RCC 7860 (cell line): ENCODE results near the gene PRAMEF33.
"Not testable (repeated sequence)": the region's sequence is repeated elsewhere in the genome, so short reads cannot be mapped to it uniquely, and the experiment has no call there.

Experiments used
- DNase-seq: peaks from one replicate; pipeline ENCODE4 v3.0.0-alpha.2; 2015; ENCODE audit warnings: low spot score
- FAIRE-seq: peaks from 2 replicates; lab custom pipeline; 2012; peaks lifted over from hg19 to GRCh38; lab: Jason Lieb, UNC

Gene PRAMEF33, protein sequence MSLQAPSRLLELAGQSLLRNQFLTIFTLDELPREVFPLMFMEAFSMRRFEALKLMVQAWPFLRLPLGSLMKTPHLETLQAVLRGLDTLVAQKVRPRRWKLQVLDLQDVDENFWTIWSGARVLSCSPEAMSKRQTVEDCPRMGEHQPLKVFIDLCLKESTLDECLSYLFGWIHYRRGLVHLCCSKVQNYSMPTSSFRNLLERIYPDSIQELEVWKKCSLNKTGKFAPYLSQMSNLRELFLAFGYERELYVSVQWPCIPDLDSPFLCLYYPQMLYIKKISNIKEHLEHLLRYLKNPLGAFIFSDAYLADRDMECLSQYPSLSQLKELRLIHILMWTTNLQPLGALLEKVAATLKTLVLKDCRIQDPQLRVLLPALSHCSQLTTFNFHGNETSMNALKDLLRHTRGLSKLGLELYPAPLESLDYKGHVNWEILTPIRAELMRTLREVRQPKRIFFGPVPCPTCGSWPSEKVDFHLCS

DNA sequence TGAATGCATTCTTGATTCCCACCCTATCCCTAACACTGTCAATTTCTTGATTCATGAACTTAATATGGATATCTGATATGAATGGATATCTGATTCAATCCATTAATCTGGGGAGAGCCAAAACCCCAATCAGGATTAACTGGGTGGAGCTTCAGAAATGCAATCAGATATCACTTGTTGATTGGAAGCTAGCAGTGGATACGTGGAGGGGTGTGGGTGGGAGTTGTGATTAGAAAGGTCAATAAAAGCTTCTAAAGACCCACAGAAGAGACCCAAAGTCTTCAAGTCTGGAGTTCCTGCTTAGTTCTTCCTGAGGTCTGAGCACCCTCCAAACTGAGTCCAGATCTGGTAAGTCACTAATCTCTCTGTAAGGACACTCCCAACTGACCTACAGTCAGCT, at the start of gene PRAMEF33:
Gene PRAMEF33 (plus strand): TSS at position 301 of the 400 bp plus-strand sequence. CDS start 2,416 bp downstream, outside the sequence.
- DNase-seq, FAIRE-seq: not testable (repeated sequence)

DNA sequence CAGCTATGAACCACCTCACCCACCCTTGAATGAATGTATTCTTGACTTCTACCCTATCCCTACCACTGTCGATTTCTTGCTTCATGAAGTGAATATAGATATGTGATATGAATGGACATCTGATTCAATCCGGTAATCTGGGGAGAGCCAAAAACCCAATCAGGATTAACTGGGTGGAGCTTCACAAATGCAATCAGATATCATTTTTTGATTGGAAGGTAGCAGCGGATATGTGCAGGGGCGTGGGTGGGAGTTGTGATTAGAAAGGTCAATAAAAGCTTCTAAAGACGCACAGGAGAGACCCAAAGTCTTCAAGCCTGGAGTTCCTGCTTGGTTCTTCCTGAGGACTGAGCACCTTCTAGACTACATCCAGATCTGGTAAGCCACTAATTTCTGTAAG, 49.4 kb upstream of the PRAMEF33 start, which contains the start of gene PRAMEF5:
Gene PRAMEF5 (plus strand): TSS at position 301 of the 400 bp plus-strand sequence. CDS start 5,071 bp downstream, outside the sequence.
- FAIRE-seq, DNase-seq: not testable (repeated sequence)

DNA sequence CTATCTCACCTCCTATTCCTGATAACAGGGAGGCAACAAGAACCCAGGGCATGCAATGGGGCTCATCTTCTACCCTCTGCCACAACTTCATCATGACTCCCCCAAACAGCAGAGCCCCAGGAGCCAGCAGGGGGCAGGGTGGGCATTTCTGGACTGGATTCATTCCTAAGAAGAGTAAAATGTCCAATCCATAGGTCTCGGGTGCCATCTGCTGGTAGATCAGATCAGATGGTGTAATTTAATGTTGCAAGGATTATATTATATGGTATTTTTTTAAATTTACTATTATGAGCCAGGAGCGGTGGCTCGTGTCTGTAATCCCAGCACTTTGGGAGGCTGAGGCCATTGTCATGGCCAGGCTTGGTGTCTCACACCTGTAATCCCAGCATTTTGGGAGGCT, 38.2 kb upstream of the PRAMEF33 start:
- DNase-seq: not testable (repeated sequence)
- peak; percentile 66 for FAIRE-seq

DNA sequence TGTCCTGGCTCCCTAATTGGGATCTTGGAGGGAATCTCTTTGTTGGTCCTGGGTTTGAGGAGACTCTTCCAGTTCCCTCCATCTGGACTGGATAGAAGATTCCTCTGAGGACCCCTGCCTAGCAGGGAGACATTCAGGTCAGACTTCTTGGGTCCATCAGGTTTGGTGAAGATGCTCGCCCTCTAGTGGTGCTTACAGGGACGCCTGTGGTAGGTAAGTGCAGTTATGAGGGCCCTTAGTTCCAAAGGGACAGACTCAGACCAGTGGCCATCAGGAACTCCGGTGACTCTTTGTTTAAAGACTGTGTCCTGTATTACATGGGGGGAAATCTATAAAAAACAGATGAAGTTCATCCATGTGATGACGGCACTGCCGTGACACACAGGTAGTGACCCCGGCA, 26.3 kb upstream of the PRAMEF33 start:
- FAIRE-seq: not testable (repeated sequence)
- peak; percentile 3 for DNase-seq

DNA sequence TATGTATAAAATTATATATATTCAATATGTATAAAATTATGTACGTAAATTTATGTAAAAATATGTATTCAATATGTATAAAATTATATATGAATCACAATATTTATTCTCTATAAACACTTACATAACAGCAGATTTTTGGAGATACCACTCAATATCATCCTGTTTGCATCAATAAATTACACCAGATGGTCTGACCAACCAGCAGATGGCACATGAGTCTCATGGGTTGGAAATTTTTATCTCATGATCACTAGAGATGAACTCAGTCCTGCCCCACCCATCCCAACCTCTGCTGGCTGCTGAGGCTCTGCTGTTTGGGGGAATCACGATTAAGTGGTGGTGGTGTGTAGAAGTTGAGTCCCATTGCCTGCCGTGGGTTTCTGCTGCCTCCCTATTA, 23.7 kb upstream of the PRAMEF33 start:
- FAIRE-seq: not testable (repeated sequence)
- peak; percentile 3 for DNase-seq

DNA sequence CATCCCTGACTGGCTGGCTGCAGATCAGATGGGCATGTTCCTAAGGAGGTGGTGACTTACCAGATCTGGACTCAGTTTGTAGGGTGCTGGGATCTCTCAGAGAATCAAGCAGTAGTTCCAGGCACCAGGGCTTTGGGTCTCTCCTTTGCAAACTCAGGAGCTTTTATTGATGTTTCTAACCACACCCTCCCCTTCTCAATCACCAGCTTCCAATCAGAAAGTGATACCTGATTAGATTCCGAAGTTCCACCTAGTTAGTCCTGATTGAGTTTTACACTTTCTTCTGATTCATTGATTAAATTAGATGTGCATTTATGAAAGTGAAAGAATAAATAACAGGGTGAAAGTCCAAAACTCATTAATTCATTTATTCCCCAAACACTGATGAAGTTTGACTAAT, 18.3 kb upstream of the PRAMEF33 start, which contains the start of gene PRAMEF8:
Gene PRAMEF8 (minus strand): TSS at position 101 of the 400 bp plus-strand sequence. CDS start 1,046 bp downstream, outside the sequence.
- not testable (repeated sequence) for DNase-seq, FAIRE-seq

DNA sequence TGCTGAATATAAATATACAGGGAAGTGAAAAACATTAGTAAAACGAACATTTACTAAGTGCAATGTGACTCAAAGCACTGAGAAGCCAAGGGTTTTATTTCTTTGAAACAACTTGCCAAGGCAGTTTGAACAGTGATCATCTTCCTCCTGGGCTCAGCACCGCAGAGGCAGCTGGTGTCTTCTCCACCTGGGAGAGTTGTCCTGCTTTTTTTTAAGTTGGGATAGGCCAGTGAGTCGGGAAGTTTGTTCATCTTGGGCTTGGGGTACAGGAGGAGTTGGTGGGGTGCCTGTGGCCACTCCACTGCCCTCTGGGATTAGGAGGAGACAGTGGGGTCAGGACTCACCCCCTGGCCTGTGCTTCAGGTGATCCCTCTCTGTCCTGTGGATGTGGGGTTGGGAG, 14.3 kb upstream of the PRAMEF33 start:
- FAIRE-seq, DNase-seq: not testable (repeated sequence)

DNA sequence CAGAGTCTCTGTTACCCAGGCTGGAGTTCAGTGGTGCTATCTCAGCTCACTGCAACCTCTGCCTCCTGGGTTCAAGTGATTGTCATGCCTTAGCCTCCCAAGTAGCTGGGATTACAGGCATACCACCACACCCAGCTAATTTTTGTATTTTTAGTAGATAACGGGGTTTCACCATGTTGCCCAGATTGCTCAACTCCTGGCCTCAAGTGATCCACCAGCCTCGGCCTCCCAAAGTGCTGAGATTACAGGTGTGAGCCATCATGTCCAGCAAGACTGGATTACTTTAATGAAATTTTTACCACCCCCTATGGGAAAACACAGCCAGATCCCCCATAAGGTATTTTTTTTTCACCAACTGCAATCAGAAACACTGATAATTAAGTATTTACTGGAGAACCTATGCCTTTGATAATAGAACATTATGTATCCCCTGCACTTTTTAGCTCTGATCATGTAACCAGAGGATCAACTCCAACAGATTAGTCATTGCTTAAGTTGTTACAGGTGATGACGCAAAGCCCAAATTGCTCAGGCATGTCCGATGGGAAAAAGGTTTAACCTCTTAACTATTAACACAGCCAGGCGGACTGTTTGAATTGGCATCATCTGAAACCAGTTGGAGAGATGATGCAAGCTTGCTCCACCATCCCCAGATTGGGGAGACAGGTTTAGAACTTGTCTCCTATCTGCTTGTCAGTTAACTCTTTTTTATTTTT, 6.0 kb upstream of the PRAMEF33 start:
- not testable (repeated sequence) for DNase-seq, FAIRE-seq

DNA sequence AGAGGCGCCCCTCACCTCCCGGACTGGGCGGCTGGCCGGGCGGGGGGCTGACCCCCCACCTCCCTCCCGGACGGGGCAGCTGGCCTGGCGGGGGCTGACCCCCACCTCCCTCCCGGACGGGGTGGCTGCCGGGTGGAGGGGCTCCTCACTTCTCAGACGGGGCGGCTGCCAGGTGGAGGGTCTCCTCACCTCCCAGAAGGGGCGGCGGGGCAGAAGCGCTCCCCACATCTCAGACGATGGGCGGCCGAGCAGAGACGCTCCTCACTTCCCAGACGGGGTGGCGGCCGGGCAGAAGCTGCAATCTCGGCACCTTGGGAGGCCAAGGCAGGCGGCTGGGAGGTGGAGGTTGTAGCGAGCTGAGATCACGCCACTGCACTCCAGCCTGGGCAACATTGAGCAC, 4.6 kb upstream of the PRAMEF33 start:
- FAIRE-seq: not testable (repeated sequence)

DNA sequence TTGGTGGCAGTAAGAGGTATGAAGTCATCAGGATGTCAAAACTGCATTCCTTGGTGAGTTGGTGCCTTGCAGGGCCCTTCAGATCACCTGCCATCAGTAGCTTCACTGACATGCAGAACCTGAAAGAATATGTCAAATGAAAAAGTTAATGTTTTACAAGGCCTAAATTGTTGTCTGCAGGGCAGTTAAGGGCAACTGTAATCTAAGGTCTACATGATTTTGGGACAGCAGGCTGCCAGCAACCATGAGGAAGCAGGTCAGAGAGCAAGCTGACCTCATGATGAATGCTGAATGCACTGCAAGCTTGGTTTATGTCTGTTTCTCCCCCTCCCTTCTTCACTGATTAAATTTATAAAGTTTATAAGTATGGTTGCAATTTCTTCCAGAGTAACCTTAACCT, 1.1 kb upstream of the PRAMEF33 start:
- not testable (repeated sequence) for FAIRE-seq, DNase-seq

More for the DNA sequence above, 4.6 kb upstream of the PRAMEF33 start:
- not testable (repeated sequence) for DNase-seq

DNA sequence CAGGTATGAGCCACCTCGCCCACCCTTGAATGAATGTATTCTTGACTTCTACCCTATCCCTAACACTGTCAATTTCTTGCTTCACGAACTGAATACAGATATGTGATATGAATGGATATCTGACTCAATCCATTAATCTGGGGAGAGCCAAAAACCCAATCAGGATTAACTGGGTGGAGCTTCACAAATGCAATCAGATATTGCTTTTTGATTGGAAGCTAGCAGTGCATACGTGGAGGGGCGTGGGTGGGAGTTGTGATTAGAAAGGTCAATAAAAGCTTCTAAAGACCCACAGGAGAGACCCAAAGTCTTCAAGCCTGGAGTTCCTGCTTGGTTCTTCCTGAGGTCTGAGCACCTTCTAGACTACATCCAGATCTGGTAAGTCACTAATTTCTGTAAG, 11.9 kb downstream of the PRAMEF33 start, which contains the start of gene PRAMEF15:
Gene PRAMEF15 (plus strand): TSS at position 301 of the 400 bp plus-strand sequence. CDS start 2,827 bp downstream, outside the sequence.
- FAIRE-seq, DNase-seq: not testable (repeated sequence)

DNA sequence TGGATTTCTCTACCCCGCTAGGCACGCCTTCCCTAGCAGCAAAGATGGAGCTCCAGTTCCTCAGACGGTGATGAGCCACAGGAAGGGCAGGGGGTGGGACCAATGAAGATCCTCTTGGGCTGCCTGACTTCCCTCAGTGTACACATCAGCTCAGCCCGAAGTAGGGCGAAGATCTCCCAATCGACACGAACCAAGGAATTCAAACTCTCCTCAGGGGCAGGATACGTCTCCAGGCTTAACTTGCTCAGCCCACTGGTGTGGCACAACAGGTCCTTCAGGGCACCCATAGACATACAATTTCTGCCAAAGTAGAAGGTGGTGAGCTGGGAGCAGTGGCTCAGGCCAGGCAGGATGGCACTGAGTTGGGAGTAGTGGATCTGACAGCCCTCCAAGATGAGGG, 39.2 kb downstream of the PRAMEF33 start:
- not testable (repeated sequence) for FAIRE-seq

DNA sequence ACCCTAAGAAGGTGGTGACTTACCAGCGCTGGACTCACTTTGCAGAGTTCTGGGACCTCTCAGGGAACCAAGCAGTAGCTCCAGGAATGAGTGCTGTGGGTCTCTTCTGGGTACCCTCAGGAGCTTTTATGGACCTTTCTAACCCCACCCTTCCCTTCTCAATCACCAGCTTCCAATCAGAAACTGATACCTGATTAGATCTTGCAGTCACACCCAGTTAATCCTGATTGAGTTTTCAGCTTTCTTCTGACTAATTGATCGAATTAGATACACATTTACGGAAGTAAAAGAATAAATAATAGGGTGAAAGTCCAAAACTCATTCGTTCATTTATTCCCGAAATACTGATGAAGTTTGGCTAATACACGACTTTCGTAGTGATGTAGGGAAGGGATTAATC, 43.7 kb downstream of the PRAMEF33 start, which contains the start of gene PRAMEF14:
Gene PRAMEF14 (minus strand): TSS at position 101 of the 400 bp plus-strand sequence. CDS start 1,820 bp downstream, outside the sequence.
- FAIRE-seq, DNase-seq: not testable (repeated sequence)

More for the DNA sequence above, 39.2 kb downstream of the PRAMEF33 start:
- DNase-seq: not testable (repeated sequence)

DNA sequence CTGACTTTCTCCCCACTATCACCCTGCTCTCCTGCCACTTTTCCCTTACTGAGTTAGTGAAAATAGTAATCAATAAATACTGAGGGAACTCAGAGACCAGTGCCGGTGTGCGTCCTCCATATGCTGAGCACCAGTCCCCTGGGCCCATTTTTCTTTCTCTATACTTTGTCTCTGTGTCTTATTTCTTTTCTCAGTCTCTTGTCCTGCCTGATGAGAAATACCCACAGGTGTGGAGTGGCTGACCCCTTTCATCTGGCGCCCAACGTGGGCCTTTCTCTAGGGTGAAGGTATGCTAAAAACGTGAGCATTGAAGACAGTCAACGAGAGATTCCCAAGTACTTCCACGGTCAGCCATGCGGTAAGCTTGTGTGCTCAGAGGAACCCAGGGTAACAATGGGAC, 50.1 kb downstream of the PRAMEF33 start:
- DNase-seq, FAIRE-seq: not testable (repeated sequence)

DNA sequence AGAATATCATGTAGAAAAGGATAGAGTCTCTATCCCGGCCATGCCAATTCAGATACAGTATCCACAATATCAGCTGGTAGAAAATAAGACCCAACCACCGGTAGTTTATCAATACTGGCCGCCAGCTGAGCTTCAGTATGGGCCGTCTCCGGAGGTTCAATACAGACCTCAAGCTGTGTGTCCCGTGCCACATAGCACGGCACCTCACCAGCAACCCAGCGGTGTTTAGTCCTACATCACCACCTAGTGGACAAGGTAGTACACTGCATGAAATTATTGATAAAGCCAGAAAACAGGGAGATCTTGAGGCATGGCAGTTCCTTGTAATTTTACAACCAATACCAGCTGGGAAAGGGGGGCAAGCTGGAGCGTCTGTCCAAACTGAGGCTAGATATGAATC, 51.1 kb downstream of the PRAMEF33 start:
- FAIRE-seq: not testable (repeated sequence)

DNA sequence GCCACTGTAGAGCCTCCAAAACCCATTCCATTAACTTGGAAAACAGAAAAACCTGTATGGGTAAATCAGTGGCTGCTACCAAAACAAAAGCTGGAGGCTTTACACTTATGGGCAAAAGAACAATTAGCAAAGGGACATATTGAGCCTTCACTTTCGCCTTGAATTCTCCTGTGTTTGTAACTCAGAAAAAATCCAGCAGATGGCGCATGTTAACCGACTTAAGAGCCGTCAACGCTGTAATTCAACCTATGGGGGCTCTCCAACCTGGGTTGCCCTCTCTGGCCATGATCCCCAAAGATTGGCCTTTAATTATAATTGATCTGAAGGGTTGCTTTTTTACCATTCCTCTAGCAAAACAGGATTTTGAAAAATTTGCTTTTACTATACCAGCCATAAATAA, 53.4 kb downstream of the PRAMEF33 start:
- not testable (repeated sequence) for FAIRE-seq, DNase-seq

More for the DNA sequence above, 51.1 kb downstream of the PRAMEF33 start:
- not testable (repeated sequence) for DNase-seq
